SK-N-MC (cell line): ENCODE measurements around the gene KLHDC10.
"Not testable (repeated sequence)": the region's sequence is repeated elsewhere in the genome, so short reads cannot be mapped to it uniquely, and the experiment has no call there.

Experiments
- DNase-seq: peaks from one replicate; pipeline ENCODE4 v3.0.0-alpha.2; 2011; ENCODE audit warnings: low read depth, low spot score
- H3K27ac ChIP-seq: fragments of 200-600 bp; sonication (generic); 2 replicates; pipeline ENCODE4 v1.5.1; 2016; ENCODE audit warnings: mixed run types
- H3K36me3 ChIP-seq: fragments of 200-600 bp; sonication (generic); 2 replicates; pipeline ENCODE4 v1.6.1; 2017; ENCODE audit warnings: antibody characterized with exemption, low read length, mixed read lengths; ENCODE audit not compliant: insufficient read depth
- H3K4me3 ChIP-seq: fragments of 200-600 bp; sonication (generic); 2 replicates; pipeline ENCODE4 v1.5.1; 2016
- H3K9ac ChIP-seq: fragments of 200-600 bp; sonication (generic); 2 replicates; pipeline ENCODE4 v1.8.0; 2017; ENCODE audit warnings: mixed run types, mixed read lengths; ENCODE audit not compliant: insufficient read length
- H3K9me3 ChIP-seq: fragments of 200-600 bp; sonication (generic); 2 replicates; pipeline ENCODE4 v1.6.1; 2017; ENCODE audit warnings: low read depth, mild to moderate bottlenecking, antibody characterized with exemption, low read length, moderate library complexity, mixed read lengths
- EZH2 ChIP-seq: fragments of 200-600 bp; sonication (generic); IDR thresholded peaks from one replicate; pipeline ENCODE4 v1.6.1; 2017; ENCODE audit warnings: antibody characterized with exemption
- FOXP2 ChIP-seq: optimal IDR thresholded peaks from 2 replicates; pipeline ENCODE3; 2011; ENCODE audit warnings: mild to moderate bottlenecking, moderate library complexity; ENCODE audit not compliant: insufficient read depth; ENCODE audit errors: extremely low read length, control extremely low read depth
- POLR2AphosphoS5 ChIP-seq: IDR thresholded peaks from 2 replicates; pipeline ENCODE4 v1.6.1; 2012; ENCODE audit warnings: mild to moderate bottlenecking, low read depth, low read length, borderline replicate concordance

KLHDC10 gene

DNA sequence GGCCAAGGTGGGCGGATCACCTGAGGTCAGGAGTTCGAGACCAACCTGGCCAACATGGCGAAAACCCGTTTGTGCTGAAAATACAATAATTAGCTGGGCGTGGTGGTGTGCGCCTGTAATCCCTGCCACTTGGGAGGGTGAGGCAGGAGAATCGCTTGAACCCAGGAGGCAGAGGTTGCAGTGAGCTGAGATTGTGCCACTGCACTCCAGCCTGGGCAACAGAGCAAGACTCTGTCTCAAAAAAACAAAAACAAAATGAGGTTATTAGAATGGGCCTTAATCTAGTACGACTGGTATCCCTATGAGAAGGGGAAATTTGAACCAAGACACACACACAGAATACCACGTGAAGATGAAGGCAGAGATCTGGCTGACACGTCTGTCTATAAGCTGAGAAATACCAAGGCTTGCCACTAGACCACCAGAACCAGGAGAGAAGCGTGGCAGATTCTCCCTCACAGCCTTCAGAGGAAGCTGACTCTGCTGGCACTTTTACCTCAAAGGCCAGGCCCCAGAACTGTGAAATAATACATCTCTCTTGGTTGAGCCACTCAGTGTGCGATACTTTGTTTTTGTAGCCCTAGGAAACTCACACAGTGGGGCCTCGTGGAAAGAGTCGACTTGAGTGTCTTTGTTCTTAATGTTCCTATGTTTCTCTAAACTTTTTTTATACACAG, 75.2 kb downstream of the KLHDC10 start:
- Histone ChIP-seq H3K27ac (no peak overlapping the region), H3K9me3 (no peaks in the 10 kb centered on the region), H3K36me3 (no peaks in the 10 kb centered on the region), H3K4me3 (no peak overlapping the region), H3K9ac (no peak overlapping the region)
- DNase-seq = no peak
- TF ChIP-seq FOXP2 (no peak), POLR2AphosphoS5 (no peak), EZH2 (no peak)

DNA sequence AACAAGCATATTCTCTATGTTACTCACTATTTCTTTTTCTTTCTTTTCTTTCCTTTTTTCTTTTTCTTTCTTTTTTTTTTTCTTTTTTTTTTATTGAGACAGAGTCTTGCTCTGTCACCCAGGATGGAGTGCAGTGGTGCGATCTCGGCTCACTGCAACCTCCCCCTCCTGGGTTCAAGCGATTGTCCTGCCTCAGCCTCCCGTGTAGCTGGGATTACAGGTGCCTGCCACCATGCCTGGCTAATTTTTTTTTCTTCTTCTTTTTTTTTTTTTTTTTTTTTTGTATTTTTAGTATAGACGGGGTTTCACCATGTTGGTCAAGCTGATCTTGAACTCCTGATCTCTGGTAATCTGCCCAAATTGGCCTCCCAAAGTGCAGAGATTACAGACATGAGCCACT, 75.8 kb downstream of the KLHDC10 start:
- not testable (repeated sequence) for H3K4me3 ChIP-seq, H3K9me3 ChIP-seq, H3K27ac ChIP-seq, DNase-seq, H3K9ac ChIP-seq, H3K36me3 ChIP-seq

DNA sequence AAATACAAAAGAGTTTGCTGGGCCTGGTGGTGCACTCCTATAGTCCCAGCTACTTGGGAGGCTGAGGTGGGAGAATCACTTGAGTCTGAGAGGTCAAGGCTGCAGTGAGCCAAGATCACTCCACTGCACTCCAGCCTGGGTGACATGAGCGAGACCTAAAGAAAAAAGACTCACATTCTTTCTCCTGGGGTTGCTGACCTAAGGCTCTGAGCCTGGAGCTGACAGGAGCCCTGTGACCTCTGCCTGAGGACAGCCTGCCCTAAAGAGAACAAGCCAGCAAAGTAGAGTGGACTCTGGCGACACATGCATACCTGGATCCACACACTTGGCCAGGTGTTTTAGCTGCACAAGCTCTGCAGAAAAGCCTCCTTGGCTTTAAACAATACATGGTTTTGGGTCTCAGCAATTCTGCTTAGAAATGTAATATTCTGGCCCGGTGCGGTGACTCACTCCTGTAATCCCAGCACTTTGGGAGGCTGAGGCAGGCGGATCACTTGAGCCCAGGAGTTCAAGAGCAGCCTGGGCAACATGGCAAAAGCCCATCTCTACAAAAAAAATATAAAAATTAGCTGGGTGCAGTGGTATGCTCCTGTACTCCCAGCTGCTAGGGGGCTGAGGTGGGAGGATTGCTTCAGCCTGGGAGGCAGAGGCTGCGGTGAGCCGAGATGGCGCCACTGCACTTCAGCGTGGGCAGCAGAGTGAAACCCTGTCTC, 76.5 kb downstream of the KLHDC10 start:
- H3K9ac ChIP-seq = no peak overlapping the region
- no peaks in the 10 kb centered on the region for H3K36me3 ChIP-seq
- no peak for DNase-seq
- H3K4me3 ChIP-seq = no peak overlapping the region
- H3K27ac ChIP-seq = no peak overlapping the region
- TF ChIP-seq FOXP2 (no peak), POLR2AphosphoS5 (no peak), EZH2 (no peak)
- H3K9me3 ChIP-seq = no peaks in the 10 kb centered on the region

DNA sequence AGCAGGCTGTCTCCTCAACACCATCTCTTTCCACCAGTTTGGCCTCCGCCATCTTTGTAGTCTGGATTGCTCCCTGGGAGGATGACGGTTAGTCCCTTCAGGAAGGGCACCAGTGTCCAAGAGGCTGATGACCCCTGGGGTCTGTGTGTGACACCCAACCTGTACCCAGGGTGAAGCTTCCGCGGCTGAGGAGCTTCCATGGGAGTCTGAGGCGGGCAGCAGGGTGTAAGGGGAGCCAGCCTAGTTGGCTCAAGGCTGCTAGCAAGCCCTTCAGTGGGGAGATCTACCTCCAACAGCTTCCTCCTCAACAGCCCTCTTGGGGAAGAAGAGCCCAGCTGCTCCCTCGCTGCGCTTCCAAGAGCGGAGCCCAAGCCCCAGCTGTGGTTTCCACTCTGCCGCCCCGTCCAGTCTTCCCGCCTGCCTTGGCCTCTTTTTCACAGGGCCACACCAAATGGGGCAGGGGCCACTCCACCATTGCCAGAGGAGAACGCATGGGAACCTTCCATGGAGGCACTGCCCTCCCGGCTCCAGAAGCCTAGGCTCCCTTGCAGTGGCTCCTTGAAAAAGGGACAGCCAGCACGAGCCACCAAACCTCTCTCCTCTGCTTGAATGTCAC, 77.5 kb downstream of the KLHDC10 start:
- DNase-seq = no peak
- H3K4me3 ChIP-seq = no peak overlapping the region
- no peak for TF ChIP-seq FOXP2
- no peak for TF ChIP-seq EZH2
- TF ChIP-seq POLR2AphosphoS5 = no peak
- no peak overlapping the region for H3K9ac ChIP-seq
- H3K27ac ChIP-seq = no peak overlapping the region
- no peaks in the 10 kb centered on the region for H3K9me3 ChIP-seq
- H3K36me3 ChIP-seq = no peaks in the 10 kb centered on the region

DNA sequence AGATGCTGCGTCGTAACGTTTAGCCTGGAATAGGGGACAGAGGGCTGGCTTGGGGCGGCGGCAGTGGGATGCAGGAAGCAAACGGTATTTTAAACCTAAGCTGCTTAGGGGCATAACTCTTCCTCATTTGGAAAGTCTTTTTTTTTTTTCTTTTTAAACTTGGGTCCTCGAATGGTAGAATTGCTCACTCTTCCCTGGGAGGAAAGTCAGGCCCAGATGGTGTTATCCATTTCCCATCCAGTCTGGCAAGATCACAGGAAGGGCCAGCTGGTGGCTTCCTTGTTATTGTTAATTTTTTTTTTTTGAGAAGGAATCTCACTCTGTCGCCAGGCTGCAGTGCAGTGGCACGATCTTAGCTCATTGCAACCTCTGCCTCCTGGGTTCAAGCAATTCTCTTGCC, 78.2 kb downstream of the KLHDC10 start:
- H3K9me3 ChIP-seq = no peaks in the 10 kb centered on the region
- no peak overlapping the region for H3K27ac ChIP-seq
- TF ChIP-seq EZH2 (no peak), POLR2AphosphoS5 (no peak), FOXP2 (no peak)
- no peaks in the 10 kb centered on the region for H3K36me3 ChIP-seq
- no peak overlapping the region for H3K4me3 ChIP-seq
- no peak overlapping the region for H3K9ac ChIP-seq
- DNase-seq = no peak

DNA sequence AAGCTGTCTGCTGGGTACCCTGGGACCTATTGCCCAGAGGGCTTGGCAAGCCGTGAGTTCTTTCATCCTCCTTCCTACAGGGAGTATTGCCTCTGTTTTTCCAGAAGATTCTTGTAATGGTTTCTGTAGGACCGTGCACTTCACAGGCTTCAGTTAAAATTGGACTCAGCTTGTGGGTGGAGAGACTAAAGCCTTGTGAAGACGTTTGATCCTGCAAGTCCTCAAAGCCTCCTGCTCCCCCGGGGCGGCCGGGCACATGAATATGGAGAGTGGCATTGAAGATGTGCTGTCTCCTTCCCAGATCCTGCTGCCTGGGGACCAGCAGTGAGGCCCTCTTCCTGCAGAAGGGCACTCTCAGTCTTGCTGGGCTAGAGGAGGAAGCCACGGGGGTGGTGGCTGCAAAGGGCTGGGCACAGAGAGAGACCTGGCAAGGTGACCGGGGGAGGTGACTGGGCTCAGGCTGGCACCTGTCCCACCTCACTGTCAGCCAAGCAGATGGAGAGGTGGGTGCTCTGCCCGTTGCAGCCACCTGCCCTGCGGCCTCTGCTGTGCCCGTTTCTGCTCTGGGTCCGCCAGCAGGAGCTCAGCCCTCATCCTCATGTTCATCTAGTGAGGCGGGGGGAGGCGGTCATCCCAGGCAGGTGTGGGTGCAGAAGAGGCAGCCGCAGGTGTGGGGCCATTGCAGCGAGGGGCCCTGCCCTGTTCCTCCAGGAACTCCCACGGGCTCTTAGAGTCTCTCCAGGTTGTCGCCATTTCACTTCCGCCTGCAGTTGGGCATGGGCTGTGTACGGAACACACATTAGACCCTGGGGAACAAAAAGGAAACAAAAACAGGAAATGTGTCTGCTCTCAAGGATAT, 79.2 kb downstream of the KLHDC10 start:
- no peak for DNase-seq
- Histone ChIP-seq H3K36me3 (no peaks in the 10 kb centered on the region), H3K4me3 (no peak overlapping the region), H3K9me3 (no peaks in the 10 kb centered on the region), H3K9ac (no peak overlapping the region), H3K27ac (no peak overlapping the region)
- TF ChIP-seq EZH2 (no peak), POLR2AphosphoS5 (no peak), FOXP2 (no peak)

DNA sequence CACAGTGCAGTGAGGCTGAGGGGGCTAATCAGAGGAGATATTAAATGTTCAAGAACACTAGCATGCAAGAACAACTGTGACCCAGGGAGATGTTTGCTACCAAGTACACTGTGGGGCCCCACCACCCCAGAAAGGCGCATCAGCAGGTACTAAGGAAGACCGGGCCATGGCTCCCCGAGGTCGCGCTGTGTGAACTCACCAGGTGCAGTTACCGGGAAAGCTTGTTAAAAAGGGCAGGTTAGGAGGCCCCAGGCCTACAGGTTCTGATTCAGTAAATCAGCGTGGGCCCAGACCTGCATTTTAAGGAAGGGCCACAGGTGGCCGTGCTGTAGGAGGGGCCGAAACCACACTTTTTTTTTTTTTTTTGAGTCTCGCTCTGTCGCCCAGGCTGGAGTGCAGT, 80.3 kb downstream of the KLHDC10 start:
- no peak for DNase-seq
- no peak overlapping the region for H3K27ac ChIP-seq

More for the DNA sequence above, 80.3 kb downstream of the KLHDC10 start:
- H3K36me3 ChIP-seq = no peaks in the 10 kb centered on the region
- no peaks in the 10 kb centered on the region for H3K9me3 ChIP-seq
- H3K9ac ChIP-seq = no peak overlapping the region
- no peak for TF ChIP-seq FOXP2
- TF ChIP-seq EZH2 = no peak
- TF ChIP-seq POLR2AphosphoS5 = no peak
- no peak overlapping the region for H3K4me3 ChIP-seq
